ENCODE results near the gene NFYA.

NFYA gene

GRCh38 chr6:41072836-41073202 lies at the start of gene NFYA:
Gene NFYA (plus strand): TSS chr6:41072974. CDS start chr6:41079090, 6,116 bp downstream.
- no peak for DNase-seq

- no peak for DNase-seq
Measured at GRCh38 chr6:41023114-41023513, 49.7 kb upstream of the NFYA start.

DNA sequence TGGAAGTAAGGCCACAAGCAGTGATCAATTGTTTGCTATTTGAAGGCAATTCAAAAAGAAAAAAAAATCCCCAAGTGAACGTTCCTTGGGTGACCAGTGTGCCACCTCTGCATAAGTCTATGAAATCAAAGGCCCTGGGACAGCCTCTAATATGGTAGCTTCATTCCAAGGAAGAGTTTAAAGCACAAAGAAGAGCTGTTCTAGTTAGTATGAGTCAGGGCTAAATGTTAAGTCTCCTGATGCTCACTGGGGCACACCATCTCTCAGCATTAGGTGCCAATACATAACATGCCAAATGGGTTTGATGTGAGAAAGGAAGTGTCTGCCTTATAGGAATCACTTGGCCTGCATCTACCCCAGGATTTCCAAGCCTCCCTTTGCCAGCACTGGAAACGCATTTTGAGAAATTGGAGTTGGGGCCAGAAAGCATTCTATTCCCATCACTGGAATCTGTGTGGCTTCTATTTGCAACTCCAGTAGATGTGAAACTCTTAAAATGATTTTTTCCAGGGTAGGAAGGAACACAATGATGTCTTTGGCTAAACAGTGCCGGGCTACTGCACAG lies 46.7 kb upstream of the NFYA start:
- DNase-seq, result no peak

GRCh38 chr6:41027241-41027640 lies 45.5 kb upstream of the NFYA start:
- no peak for DNase-seq

GRCh38 chr6:41027799-41028560 lies 44.8 kb upstream of the NFYA start:
- DNase-seq, result peak; percentile 71

- no peak for DNase-seq
Measured at GRCh38 chr6:41028561-41029412, 44.0 kb upstream of the NFYA start.

DNA sequence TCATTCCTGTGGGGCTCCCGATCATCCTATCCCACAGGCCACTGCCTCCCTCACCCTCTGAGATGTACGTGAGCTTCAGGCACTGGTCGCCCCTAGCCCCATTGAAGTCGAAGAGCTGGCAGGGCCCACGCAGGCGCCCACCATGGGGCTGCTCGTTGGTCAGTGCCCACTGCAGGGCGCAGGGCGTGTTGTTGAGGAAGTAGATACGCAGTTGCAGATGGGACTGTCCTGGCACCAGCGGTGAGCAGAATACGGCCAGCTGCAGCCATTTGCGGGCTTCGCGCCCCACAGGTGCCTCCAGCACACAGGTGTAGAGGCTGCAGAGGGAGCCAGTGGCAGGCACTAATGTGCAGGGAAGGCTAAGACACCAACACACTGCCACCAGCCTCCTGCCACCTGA lies 39.9 kb upstream of the NFYA start:
- no peak for DNase-seq

DNA sequence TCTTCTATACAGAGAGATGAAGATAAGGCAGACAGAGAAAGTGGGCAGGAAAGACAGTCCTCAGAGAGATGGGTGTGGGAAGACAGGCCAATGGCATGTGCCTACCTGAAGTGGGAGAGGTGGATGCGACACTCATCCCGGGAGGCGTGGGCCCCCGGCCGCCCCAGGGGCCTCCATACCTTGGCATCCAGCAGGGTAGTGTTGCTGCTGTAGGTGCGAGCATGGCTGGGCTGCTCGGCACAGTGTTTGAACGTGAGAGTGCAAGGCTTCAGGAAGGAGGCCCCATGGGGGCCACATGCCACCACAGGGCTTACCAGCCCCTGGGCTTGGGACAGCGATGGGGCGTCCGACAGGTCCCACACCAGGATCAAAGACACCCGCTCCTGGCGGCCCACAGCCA lies 39.0 kb upstream of the NFYA start:
- DNase-seq, result no peak

DNA sequence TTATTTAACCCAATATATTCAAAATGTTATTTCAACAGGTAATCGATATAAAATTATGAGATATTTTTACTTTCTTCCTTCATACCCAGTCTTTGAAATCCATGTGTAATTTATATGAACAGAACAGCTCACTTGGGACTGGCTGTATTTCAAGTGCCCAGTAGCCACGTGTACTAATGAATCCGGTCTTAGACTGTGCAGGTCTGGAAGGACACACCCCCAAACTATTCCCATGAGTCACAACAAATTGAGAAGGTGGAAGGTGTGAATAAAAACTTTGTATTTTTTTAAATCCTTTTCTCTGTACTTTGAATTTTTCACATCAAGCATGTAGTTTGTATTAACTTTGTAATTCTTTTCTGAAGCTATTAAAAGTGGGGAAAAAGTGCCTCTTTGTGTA lies 36.6 kb upstream of the NFYA start:
- no peak for DNase-seq

DNA sequence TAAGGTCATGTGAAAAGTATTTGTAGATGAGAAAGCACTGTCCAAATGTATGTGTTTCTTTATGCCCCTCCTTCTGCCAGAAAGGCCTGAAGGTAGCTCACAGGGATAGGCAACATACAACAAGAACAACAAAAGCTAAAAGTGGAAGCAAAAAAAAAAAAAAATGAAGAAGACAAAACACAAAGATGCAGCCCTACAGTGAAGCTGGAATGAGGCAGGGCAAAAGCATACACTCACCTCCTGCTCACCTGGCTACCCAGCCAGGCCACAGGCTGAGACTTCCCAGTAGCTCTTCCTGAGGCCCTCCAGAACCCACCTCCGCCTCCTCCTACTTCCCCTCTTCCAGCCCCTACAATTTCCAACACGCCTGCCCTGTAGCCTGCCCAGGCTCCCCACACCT lies 36.2 kb upstream of the NFYA start:
- DNase-seq, result no peak

DNA sequence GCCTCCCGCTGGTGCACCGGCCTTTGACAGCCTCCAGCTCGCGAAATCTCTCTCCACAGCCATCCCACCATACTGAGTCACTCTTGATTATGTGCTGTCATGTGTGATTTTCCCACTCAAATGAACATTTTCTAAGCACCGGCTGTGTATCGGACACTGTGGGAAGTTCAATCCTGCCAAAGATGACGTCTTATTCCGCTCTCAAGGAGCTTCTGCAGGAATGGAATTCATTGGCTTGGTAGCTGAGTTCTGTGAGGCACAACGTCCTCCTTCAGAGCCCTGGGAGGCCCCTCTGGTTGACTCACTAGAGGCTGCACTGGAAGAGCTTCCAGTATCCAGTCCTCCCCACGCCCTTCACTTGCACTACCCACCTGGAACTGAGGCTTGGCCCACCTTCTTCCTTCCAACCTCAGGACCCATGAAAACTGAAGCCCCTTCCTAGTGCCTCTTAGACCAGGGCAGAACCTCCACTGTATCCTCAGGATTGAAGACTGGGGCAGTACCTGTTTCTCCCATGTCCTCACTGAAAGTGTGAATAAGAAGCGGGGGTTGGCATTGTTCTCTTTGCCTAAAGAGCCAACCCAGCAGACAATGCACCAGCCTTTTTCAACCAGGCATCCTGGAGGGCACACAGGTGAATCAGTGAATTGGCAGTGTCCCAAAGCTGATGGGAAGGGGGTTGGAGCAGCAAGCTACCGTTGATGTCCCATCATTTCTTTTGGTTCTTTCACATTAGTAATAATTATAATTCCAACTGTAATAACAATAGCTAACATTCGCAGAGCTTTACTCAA lies 35.5 kb upstream of the NFYA start:
- no peak for DNase-seq

DNA sequence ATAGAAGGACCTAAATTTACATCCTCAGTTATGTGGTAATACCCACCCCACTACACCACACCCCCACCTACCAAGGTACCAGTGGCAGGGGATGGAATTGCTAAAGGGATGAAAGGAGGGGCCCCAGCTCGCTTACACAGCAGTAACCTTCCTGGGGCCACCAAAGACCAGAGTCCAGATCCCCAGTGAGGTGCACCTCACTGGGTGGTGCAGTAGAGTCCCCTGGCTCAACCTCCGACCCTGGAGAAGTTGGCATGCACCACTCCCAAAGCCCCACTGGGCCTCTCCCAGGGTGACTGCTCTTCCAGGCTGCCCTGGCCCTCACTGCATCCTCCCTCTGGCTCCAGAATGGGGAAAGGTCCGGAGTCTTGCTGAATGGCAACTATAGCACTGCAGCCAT lies 34.6 kb upstream of the NFYA start:
- no peak for DNase-seq

DNA sequence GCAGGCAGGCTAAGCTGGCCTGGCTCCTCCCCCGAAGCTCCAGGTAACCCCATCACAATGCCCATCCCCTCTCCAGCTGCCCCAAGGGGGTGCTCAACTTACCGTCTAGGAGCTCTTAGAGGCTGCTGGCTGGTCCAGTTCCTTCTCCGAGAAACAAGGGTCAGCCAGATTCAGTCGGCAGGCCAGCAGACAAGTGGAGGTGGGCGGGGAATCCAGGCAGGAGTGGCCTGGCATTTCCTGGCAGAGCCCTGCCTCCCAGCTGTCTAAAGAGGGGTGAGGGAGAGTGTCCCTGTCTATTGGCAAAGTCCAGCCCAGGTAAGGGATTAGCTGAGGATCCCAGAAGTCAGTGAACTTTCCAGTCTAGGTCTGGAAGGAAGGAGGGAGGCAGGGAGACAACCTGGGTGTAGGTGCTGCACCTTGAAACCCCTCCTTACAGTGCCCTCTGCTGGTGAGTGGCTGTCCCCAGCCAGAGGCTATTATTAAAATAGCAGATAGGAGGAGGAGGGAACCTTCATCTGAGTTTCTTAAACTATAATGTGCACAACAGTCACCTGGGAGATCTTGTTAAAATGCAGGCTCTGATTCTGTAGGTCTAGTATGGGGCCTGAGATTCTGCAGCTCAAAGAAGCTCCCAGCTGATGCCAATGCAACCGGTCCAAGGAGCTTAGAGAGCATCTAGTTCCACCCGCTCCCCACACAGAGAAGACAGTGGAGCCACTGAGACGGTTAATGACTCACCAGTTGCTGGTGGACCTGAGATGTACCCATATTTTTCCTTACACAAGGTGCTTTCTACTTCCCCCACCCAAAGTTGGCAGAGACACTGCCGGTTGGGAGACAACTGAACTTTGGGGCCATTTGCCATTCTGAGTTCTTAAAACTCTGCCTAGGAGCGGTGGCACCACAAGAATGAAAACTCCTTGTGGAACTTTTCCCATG lies 33.4 kb upstream of the NFYA start, which contains the start of gene UNC5CL:
UNC5CL (minus strand) TSS at position 162 of the 939 bp plus-strand sequence. CDS start 4,147 bp downstream, outside the sequence.
- peak; percentile 59 for DNase-seq

DNA sequence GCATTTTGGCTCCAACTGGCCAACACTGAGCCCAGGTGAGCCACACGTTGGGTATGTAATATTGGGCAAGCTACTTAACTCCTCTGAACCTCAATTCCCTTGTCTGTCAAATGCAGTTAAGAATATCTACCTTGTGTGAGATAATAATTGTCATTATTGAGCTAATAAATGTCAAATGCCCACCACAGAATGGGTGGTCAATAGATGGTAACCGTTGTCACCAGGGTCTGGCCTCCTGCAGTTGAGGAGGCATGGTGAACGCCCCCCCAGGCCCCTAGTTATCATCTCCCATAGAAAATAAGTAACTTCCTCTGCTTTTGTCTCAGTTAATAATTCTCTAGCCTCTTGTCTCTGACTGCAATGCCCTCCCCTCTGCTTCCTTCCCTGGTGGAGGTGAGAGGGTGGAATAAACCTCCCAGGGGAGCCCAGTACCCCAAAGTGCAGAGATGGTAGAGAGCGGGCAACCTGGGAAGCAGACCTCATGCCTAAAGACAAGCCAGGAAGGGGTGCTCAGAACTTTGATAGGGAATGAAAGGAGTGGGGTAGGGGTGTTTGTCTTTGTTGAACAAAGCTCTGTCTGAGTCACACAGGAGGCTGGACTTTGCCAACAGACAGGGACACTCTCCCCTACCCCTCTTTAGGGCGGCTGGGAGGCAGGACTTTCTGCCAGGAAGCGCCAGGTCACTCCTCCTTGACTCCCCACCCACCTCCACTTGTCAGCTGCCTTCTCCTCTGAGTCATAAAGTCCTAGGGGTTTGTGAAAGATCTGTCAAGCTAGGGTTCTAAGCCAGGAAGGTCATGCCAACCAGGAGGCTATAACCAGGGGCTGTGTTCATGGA lies 32.5 kb upstream of the NFYA start:
- DNase-seq, result no peak

GRCh38 chr6:41040940-41041536 lies 31.7 kb upstream of the NFYA start:
- DNase-seq, result no peak

DNA sequence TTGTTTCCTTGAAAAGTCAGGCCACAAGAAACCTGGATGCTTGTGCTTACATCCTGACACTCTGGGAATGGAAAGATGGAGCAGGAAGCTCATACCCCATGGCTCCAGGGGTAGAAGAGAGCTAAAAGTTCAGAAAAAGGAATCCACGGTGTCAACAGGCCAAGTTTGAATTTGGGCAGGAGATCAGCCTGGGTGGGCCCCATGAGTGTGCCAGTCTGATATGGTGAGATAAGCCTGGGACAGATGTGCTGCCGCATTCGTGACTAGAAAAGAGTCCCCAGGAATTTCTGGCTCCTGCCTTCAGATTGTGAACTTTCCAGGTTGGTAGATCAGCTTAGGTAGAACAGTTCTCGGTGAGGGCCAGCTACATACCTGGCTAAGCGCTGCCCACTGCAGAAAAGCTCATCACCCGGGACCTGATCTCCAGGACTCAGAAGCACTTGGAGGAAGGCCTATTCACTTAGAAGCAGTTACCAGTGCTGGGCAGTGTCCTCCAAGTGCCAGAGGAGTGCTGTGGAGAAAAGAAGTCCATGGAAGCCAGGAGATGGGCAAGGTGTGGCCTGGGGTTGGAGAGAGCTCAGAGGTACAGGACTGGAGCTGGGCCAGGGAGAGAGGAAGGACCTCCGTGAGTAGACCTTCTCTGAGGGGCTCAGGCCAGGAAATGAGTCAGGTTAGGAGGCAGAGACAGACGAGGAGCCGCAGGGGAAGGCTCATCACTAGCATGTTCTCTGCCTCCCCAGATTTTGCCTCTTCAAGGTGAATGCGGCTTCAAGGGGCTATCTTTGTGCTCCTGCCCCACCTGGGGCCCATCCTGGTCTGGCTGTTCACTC lies 30.3 kb upstream of the NFYA start, which contains the start of gene TSPO2:
TSPO2 (plus strand) TSS at position 242 of the 830 bp plus-strand sequence; CDS start at position 761, 519 bp downstream.
- DNase-seq, result no peak

DNA sequence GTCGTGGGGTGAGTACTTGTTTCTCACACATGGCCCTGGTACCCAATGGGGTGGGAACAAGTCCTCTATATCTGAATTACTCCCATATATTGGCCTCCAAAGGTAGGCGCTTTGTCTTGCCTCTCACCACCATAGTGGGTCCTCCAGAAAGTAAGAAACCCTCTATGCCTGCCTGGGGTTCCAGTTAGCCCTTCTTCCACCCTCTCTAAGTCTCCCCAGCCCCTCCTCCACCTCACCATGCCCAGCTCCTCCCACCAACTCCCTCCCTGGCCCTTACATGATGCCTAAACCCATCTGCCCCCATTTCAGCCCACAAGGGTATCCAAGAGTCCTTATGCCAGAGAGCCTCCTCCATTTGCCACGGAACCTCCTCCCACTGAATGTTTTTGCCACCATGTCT lies 29.6 kb upstream of the NFYA start:
- DNase-seq, result no peak

- no peak for DNase-seq
Measured at GRCh38 chr6:41045664-41046063, 27.1 kb upstream of the NFYA start.

DNA sequence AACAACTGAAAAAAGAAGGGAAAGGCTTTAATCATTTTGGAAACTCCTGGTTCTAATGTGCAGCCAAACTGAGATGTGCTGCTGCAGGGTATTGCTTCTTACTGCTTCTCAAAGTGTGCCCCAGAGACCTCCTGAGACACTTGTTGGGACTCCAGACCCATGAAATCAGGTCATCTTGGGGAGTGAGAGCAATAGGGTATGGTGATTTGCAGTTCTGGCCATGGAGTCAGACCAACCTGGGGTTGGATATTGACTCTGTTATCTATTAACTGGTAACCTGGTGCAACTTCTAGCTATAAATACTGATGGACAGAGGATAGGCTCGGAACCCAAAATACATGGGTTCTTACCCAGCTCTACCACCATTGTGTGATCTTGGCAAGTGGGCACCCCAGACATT lies 26.7 kb upstream of the NFYA start:
- DNase-seq, result no peak

Data from CD4-positive, alpha-beta T cell treated with Interleukin-17A for 1 hour (primary cell).